ENCODE results near the gene PGGHG. TPM values are rescaled to one million over a fixed set of nuclear protein-coding genes. Genes with fewer than 3 reads are reported as not detected.

PGGHG gene
- polyA plus RNA-seq, 3 donors from 2014 or later = 8.1 to 17.4 (median 11.4) TPM

Other genes starting within 250 kb of the PGGHG start
- not detected for gene SCGB1C1, start 96.0 kb upstream of the PGGHG start, polyA plus RNA-seq
- 10 to 100 TPM; 12.1 to 39.5 (median 24.6) TPM for gene BET1L, start 81.7 kb upstream of the PGGHG start, polyA plus RNA-seq
- gene RIC8A, start 81.4 kb upstream of the PGGHG start, polyA plus RNA-seq = 100 to 1,000 TPM in 2 of 3 donors, 10 to 100 TPM in 1; 91.0 to 132 (median 106) TPM
- 10 to 100 TPM in 1 of 3 donors, 1 to 10 TPM in 2; 6.7 to 11.1 (median 7.4) TPM for gene SIRT3, start 52.8 kb upstream of the PGGHG start, polyA plus RNA-seq
- 100 to 1,000 TPM; 257 to 353 (median 345) TPM for gene PSMD13, start 52.1 kb upstream of the PGGHG start, polyA plus RNA-seq
- 1 to 10 TPM in 2 of 3 donors, not detected in 1; 1.6 to 5.1 TPM for gene NLRP6, start 10.7 kb upstream of the PGGHG start, polyA plus RNA-seq
- not detected for gene IFITM5, start 10.4 kb downstream of the PGGHG start, polyA plus RNA-seq
- gene IFITM2, start 18.7 kb downstream of the PGGHG start, polyA plus RNA-seq = 1,000 to 10,000 TPM; 4,348 to 7,867 (median 6,958) TPM
- gene IFITM1, start 24.9 kb downstream of the PGGHG start, polyA plus RNA-seq = 1,000 to 10,000 TPM; 2,792 to 4,533 (median 3,562) TPM
- gene IFITM3, start 31.7 kb downstream of the PGGHG start, polyA plus RNA-seq = 100 to 1,000 TPM; 138 to 675 (median 423) TPM
- under 1 TPM in 1 of 3 donors, not detected in 2; 0.53 TPM for gene B4GALNT4, start 80.4 kb downstream of the PGGHG start, polyA plus RNA-seq
- under 1 TPM in 1 of 3 donors, not detected in 2; 0.36 TPM for gene PKP3, start 105.1 kb downstream of the PGGHG start, polyA plus RNA-seq
- gene SIGIRR, start 125.9 kb downstream of the PGGHG start, polyA plus RNA-seq = 100 to 1,000 TPM; 238 to 392 (median 259) TPM
- 1 to 10 TPM in 2 of 3 donors, not detected in 1; 2.3 to 4.4 TPM for gene ANO9, start 152.9 kb downstream of the PGGHG start, polyA plus RNA-seq
- 10 to 100 TPM; 11.5 to 17.3 (median 16.1) TPM for gene PTDSS2, start 161.2 kb downstream of the PGGHG start, polyA plus RNA-seq
- 100 to 1,000 TPM; 164 to 180 (median 168) TPM for gene RNH1, start 218.1 kb downstream of the PGGHG start, polyA plus RNA-seq
- gene HRAS, start 246.4 kb downstream of the PGGHG start, polyA plus RNA-seq = 10 to 100 TPM; 16.7 to 26.8 (median 18.6) TPM
- gene LRRC56, start 248.4 kb downstream of the PGGHG start, polyA plus RNA-seq = under 1 TPM in 2 of 3 donors, not detected in 1; 0.27 to 0.89 TPM